SU-DHL-6 (cell line): ENCODE measurements around the gene EML1.

Source experiments
- EZH2phosphoT487 ChIP-seq: fragments of 200-600 bp; sonication (generic), shearing (Covaris generic); conservative IDR thresholded peaks from 2 replicates; pipeline ENCODE4 v1.6.1; 2018; ENCODE audit warnings: mild to moderate bottlenecking, antibody characterized with exemption, low read length, moderate library complexity, mixed read lengths
- TF ChIP-seq, protein P1 (sequence below): fragments of 200-600 bp; sonication (generic); IDR thresholded peaks from one replicate; pipeline ENCODE4 v1.5.1; 2017; ENCODE audit warnings: antibody characterized with exemption, mild to moderate bottlenecking, low read length, moderate library complexity; ENCODE audit not compliant: insufficient read depth, poor library complexity, severe bottlenecking

DNA sequence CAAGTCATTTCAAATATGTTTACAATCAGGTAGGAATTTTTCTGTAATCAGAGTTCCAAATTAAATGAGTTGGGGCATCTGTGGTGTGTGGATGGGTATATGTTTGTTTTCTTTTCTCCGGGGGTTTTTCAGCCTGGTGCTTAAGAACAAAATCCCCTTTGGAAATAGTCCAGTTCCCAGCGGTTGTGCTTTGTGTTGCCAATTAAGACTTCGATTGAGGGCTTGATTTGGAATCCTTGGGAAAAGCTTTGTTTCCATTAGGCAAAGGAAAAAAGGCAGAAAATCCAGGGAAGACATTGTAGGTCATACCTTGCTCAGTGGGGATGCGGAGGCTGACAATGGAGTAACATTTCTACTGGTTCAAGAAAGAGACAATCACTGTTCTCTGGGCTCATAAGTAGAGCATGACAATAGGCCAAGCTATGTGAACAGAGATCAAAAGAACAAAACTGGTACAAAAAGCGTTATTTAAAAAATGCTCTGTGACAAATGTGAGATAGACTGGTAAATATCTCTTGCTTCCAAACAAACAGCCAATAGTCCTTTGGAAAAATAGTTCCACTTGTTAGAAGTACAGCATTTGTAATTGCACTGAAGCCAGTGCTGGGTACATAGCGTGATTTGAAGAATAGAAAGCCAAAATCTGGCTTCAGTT is 79.7 kb downstream of the EML1 start:
- TF ChIP-seq, protein P1, sequence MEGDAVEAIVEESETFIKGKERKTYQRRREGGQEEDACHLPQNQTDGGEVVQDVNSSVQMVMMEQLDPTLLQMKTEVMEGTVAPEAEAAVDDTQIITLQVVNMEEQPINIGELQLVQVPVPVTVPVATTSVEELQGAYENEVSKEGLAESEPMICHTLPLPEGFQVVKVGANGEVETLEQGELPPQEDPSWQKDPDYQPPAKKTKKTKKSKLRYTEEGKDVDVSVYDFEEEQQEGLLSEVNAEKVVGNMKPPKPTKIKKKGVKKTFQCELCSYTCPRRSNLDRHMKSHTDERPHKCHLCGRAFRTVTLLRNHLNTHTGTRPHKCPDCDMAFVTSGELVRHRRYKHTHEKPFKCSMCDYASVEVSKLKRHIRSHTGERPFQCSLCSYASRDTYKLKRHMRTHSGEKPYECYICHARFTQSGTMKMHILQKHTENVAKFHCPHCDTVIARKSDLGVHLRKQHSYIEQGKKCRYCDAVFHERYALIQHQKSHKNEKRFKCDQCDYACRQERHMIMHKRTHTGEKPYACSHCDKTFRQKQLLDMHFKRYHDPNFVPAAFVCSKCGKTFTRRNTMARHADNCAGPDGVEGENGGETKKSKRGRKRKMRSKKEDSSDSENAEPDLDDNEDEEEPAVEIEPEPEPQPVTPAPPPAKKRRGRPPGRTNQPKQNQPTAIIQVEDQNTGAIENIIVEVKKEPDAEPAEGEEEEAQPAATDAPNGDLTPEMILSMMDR, result no peak
- TF ChIP-seq EZH2phosphoT487, result no peak
